ENCODE data around the gene SLCO1B3. TPM values are rescaled to one million over a fixed set of nuclear protein-coding genes. Genes with fewer than 3 reads are reported as not detected.

SLCO1B3 gene
- total and polyA plus RNA-seq, 2 of the 8 experiments (the other 6 are each of a cell fraction or from before 2014, with no cell fraction given) = not detected

DNA sequence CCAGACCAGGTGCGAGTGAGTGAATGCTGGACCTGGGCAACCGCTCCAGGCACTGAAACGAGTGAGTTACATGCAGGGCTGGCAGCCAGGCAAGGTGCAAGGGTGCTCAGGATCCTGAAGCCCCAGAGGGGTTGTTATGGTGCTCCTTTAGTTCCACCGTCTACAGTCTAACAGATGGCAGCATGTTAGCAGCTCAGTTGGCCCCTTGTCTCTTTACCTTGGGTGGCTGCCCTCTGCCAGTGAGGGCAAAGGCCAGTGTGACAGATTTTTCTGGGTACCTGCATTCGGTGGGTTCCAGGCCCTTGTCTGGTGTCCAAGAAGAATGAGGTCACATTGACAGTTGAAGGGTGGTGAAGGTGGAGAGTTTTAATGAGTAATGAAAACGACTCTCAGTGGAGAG, 106.8 kb downstream of the SLCO1B3 start (continued):
- TF ChIP-seq KDM5A (IDR thresholded peaks at IDR 0.05; ENCODE audit: low read length) = no peak

All from H1 (cell line).